H1 (cell line): Measurements from ENCODE around the gene UBQLN1. TPM values are rescaled to one million over a fixed set of nuclear protein-coding genes. Genes with fewer than 3 reads are reported as not detected.

Experiments
- CTCF ChIA-PET: fragments of 300-600 bp; sonication (Branson Sonifier 250); formaldehyde crosslinking; loops from one replicate; lab custom pipeline; 2021; ENCODE audit not compliant: partially characterized antibody; lab: Charles Lee
- POLR2A ChIA-PET: fragments of 300-600 bp; sonication (Branson Sonifier 250); formaldehyde crosslinking; loops from one replicate; lab custom pipeline; 2021; ENCODE audit warnings: inconsistent platforms; ENCODE audit not compliant: partially characterized antibody; lab: Charles Lee
- DNase-seq, 2 experiments: peaks; one replicate each; pipeline versions ENCODE4 v3.0.0 to v3.0.0-alpha.2; 2010 to 2022; ENCODE audit warnings: low spot score in 2 of 2, low read depth in 1 of 2, mixed read lengths in 1 of 2
- FAIRE-seq: peaks from 2 replicates; lab custom pipeline; 2011; peaks lifted over from hg19 to GRCh38; lab: Jason Lieb, UNC
- H2AFZ ChIP-seq: 2 replicates; pipeline ENCODE4 v1.8.1; 2012; ENCODE audit warnings: low read length, inconsistent platforms
- H2AK5ac ChIP-seq: 2 replicates; pipeline ENCODE4 v1.6.1; 2013; ENCODE audit warnings: low read depth, low read length
- H2BK120ac ChIP-seq: replicated peaks from 2 replicates; pipeline ENCODE3; 2013; ENCODE audit warnings: low read depth, low read length, inconsistent platforms
- H2BK12ac ChIP-seq: 2 replicates; pipeline ENCODE4 v1.6.1; 2013; ENCODE audit warnings: low read depth, low read length
- H2BK15ac ChIP-seq: 2 replicates; pipeline ENCODE4 v1.6.1; 2013; ENCODE audit warnings: low read length
- H2BK20ac ChIP-seq: 2 replicates; pipeline ENCODE4 v1.6.1; 2013; ENCODE audit warnings: low read length
- H2BK5ac ChIP-seq: 2 replicates; pipeline ENCODE4 v1.6.1; 2013; ENCODE audit warnings: low read depth, low read length
- H3K14ac ChIP-seq: 2 replicates; pipeline ENCODE4 v1.6.1; 2013; ENCODE audit warnings: inconsistent platforms; ENCODE audit not compliant: insufficient read length
- H3K18ac ChIP-seq: 2 replicates; pipeline ENCODE4 v1.6.1; 2013; ENCODE audit warnings: low read length; ENCODE audit errors: extremely low read depth
- H3K23ac ChIP-seq: 2 replicates; pipeline ENCODE4 v1.6.1; 2013; ENCODE audit warnings: inconsistent platforms; ENCODE audit not compliant: insufficient read length
- H3K23me2 ChIP-seq: 2 replicates; pipeline ENCODE4 v1.6.1; 2013; ENCODE audit warnings: low read depth, low read length
- H3K27ac ChIP-seq: 2 replicates; pipeline ENCODE4 v1.6.1; 2011; ENCODE audit warnings: low read depth, low read length, inconsistent platforms
- H3K27me3 ChIP-seq, 4 experiments: replicated peaks in 1 of 4; 1 replicate in 1 of 4; 2 replicates in 3 of 4; pipeline versions ENCODE4 v1.6.1 to v1.8.1; 2011 to 2013; ENCODE audit warnings: low read length in 3 of 4, mild to moderate bottlenecking in 3 of 4, inconsistent platforms in 2 of 4, mixed read lengths in 2 of 4, moderate library complexity in 1 of 4; ENCODE audit not compliant: control insufficient read depth in 3 of 4, insufficient read depth in 3 of 4; ENCODE audit errors: extremely low read depth in 1 of 4
- H3K36me3 ChIP-seq, 4 experiments: 2 replicates each; pipeline versions ENCODE4 v1.6.1 to v1.8.1; 2011 to 2013; ENCODE audit warnings: mild to moderate bottlenecking in 4 of 4, low read length in 3 of 4, moderate library complexity in 2 of 4, control low read depth in 1 of 4, inconsistent platforms in 1 of 4; ENCODE audit not compliant: insufficient read depth in 4 of 4, control insufficient read depth in 2 of 4
- H3K4ac ChIP-seq: replicated peaks from 2 replicates; pipeline ENCODE3; 2013; ENCODE audit warnings: low read length, low read depth, mixed read lengths, inconsistent platforms; ENCODE audit not compliant: insufficient read length
- H3K4me1 ChIP-seq, 4 experiments: replicated peaks in 1 of 4; 1 replicate in 1 of 4; 2 replicates in 3 of 4; pipeline versions ENCODE4 v1.6.1 to v1.8.1; 2011 to 2013; ENCODE audit warnings: low read length in 3 of 4, inconsistent platforms in 2 of 4, mixed read lengths in 1 of 4; ENCODE audit not compliant: insufficient read depth in 4 of 4, control insufficient read depth in 3 of 4
- H3K4me2 ChIP-seq, 2 experiments: 2 replicates each; pipeline versions ENCODE4 v1.6.1 to v1.8.1; 2011 to 2013; ENCODE audit warnings: low read depth in 2 of 2, low read length in 2 of 2, control low read depth in 1 of 2, inconsistent platforms in 1 of 2, mild to moderate bottlenecking in 1 of 2; ENCODE audit not compliant: insufficient read depth in 1 of 2
- H3K4me3 ChIP-seq, 4 experiments: fragments of 200-600, 300-600 bp in 1 of 4; sonication (generic), shearing (Covaris generic), sonication (Bioruptor Twin) in 1 of 4; 2 replicates each; pipeline versions ENCODE4 v1.5.1 to v1.8.1; 2011 to 2016; ENCODE audit warnings: low read length in 4 of 4, low read depth in 3 of 4, control low read depth in 2 of 4, inconsistent platforms in 2 of 4, mild to moderate bottlenecking in 2 of 4, mixed read lengths in 1 of 4, moderate library complexity in 1 of 4; ENCODE audit not compliant: insufficient read depth in 2 of 4; ENCODE audit errors: extremely low read depth in 1 of 4
- H3K56ac ChIP-seq: replicated peaks from 2 replicates; pipeline ENCODE3; 2013; ENCODE audit warnings: low read depth, mild to moderate bottlenecking, mixed read lengths, low read length, inconsistent platforms; ENCODE audit not compliant: insufficient read length
- H3K79me1 ChIP-seq: 2 replicates; pipeline ENCODE4 v1.6.1; 2013; ENCODE audit warnings: low read depth, low read length, control low read depth
- H3K79me2 ChIP-seq, 2 experiments: 2 replicates each; pipeline versions ENCODE4 v1.6.1 to v1.8.1; 2012 to 2013; ENCODE audit warnings: low read length in 2 of 2, mild to moderate bottlenecking in 2 of 2, inconsistent platforms in 1 of 2; ENCODE audit not compliant: insufficient read depth in 2 of 2, control insufficient read depth in 1 of 2
- H3K9ac ChIP-seq, 4 experiments: replicated peaks in 1 of 4; 1 replicate in 1 of 4; 2 replicates in 3 of 4; pipeline versions ENCODE4 v1.6.1 to v1.8.1; 2011 to 2013; ENCODE audit warnings: low read depth in 3 of 4, low read length in 3 of 4, control low read depth in 2 of 4, mild to moderate bottlenecking in 2 of 4, moderate library complexity in 2 of 4, inconsistent platforms in 1 of 4; ENCODE audit errors: extremely low read depth in 1 of 4
- H3K9me3 ChIP-seq, 2 experiments: 2 replicates each; pipeline versions ENCODE4 v1.6.1 to v1.8.1; 2012 to 2013; ENCODE audit warnings: mild to moderate bottlenecking in 2 of 2, moderate library complexity in 2 of 2, control low read depth in 1 of 2, inconsistent platforms in 1 of 2, low read depth in 1 of 2, low read length in 1 of 2, mixed read lengths in 1 of 2; ENCODE audit not compliant: insufficient read depth in 2 of 2
- H4K20me1 ChIP-seq, 2 experiments: replicated peaks in 1 of 2; 2 replicates each; pipeline versions ENCODE3 to v1.8.1; 2011 to 2013; ENCODE audit warnings: inconsistent platforms in 2 of 2, low read length in 2 of 2, mild to moderate bottlenecking in 1 of 2; ENCODE audit not compliant: insufficient read depth in 2 of 2, control insufficient read depth in 1 of 2
- H4K5ac ChIP-seq: 2 replicates; pipeline ENCODE4 v1.6.1; 2013; ENCODE audit warnings: low read length, low read depth, mixed read lengths, inconsistent platforms; ENCODE audit not compliant: insufficient read length
- H4K8ac ChIP-seq: 2 replicates; pipeline ENCODE4 v1.8.0; 2013; ENCODE audit warnings: mild to moderate bottlenecking, moderate library complexity, low read length, inconsistent platforms; ENCODE audit not compliant: insufficient read depth; ENCODE audit errors: extremely low read depth
- H4K91ac ChIP-seq: replicated peaks from 2 replicates; pipeline ENCODE3; 2013; ENCODE audit warnings: low read length, mixed read lengths, inconsistent platforms; ENCODE audit not compliant: insufficient read length
- BACH1 ChIP-seq: IDR thresholded peaks from 2 replicates; pipeline ENCODE4 v1.6.1; 2012; ENCODE audit warnings: low read length, improper control_type of control experiment
- CHD2 ChIP-seq: IDR thresholded peaks from 2 replicates; pipeline ENCODE4 v1.6.1; 2012; ENCODE audit warnings: low read length, improper control_type of control experiment
- CREB1 ChIP-seq: IDR thresholded peaks from 2 replicates; pipeline ENCODE4 v1.6.1; 2012; ENCODE audit warnings: inconsistent platforms
- E2F6 ChIP-seq: IDR thresholded peaks from 2 replicates; pipeline ENCODE4 v1.6.1; 2012; ENCODE audit warnings: inconsistent platforms
- EZH2 ChIP-seq: fragments of 200-600 bp; sonication (generic); IDR thresholded peaks from 2 replicates; pipeline ENCODE4 v1.7.1; 2012; ENCODE audit warnings: low read depth, mild to moderate bottlenecking, moderate library complexity, low read length, inconsistent platforms; ENCODE audit not compliant: severe bottlenecking
- FOSL1 ChIP-seq: IDR thresholded peaks from 2 replicates; pipeline ENCODE4 v1.6.1; 2011; ENCODE audit warnings: mild to moderate bottlenecking, low read depth, low read length, moderate library complexity; ENCODE audit not compliant: insufficient read depth
- KDM5A ChIP-seq: fragments of 200-600 bp; IDR thresholded peaks from 2 replicates; pipeline ENCODE4 v1.7.1; 2012; ENCODE audit warnings: mild to moderate bottlenecking, low read length, inconsistent platforms, mixed read lengths
- POLR2A ChIP-seq, 2 experiments: IDR thresholded peaks; 1 replicate in 1 of 2; 2 replicates in 1 of 2; pipeline ENCODE4 v1.6.1; 2011; ENCODE audit warnings: low read depth in 2 of 2, low read length in 2 of 2, mild to moderate bottlenecking in 2 of 2; ENCODE audit errors: control extremely low read depth in 1 of 2
- POU5F1 ChIP-seq: IDR thresholded peaks from 2 replicates; pipeline ENCODE4 v1.6.1; 2011; ENCODE audit warnings: low read depth, mild to moderate bottlenecking, low read length, moderate library complexity
- RAD21 ChIP-seq, 2 experiments: IDR thresholded peaks in 1 of 2; conservative IDR thresholded peaks in 1 of 2; 2 replicates each; pipeline ENCODE4 v1.6.1; 2011; ENCODE audit warnings: low read depth in 2 of 2, low read length in 2 of 2, improper control_type of control experiment in 1 of 2, inconsistent platforms in 1 of 2, mild to moderate bottlenecking in 1 of 2, moderate library complexity in 1 of 2
- RBBP5 ChIP-seq: IDR thresholded peaks from 2 replicates; pipeline ENCODE4 v1.7.1; 2012; ENCODE audit warnings: low read depth, mild to moderate bottlenecking, inconsistent platforms, low read length, moderate library complexity, borderline replicate concordance
- RNF2 ChIP-seq: fragments of 200-900, 300-1000 bp; sonication (generic); IDR thresholded peaks from 2 replicates; pipeline ENCODE4 v1.7.1; 2016; ENCODE audit warnings: borderline replicate concordance, low read depth, mild to moderate bottlenecking, antibody characterized with exemption, low read length; ENCODE audit not compliant: poor library complexity, severe bottlenecking; ENCODE audit errors: missing control alignments
- TCF12 ChIP-seq: IDR thresholded peaks from 2 replicates; pipeline ENCODE4 v1.6.1; 2011; ENCODE audit warnings: low read depth, mild to moderate bottlenecking, low read length
- WGBS, 2 experiments: shearing (Covaris generic) in 1 of 2; methylation state at CpG; one replicate each; pipeline versions ENCODE4 v1.1.6 to v1.1.7; 2013 to 2015; ENCODE audit warnings: low lambda C conversion rate in 2 of 2, mixed read lengths in 2 of 2, inconsistent platforms in 1 of 2, low coverage in 1 of 2, missing lambda C conversion rate in 1 of 2; ENCODE audit not compliant: insufficient replicate concordance in 2 of 2, insufficient coverage in 1 of 2, insufficient read length in 1 of 2; ENCODE audit errors: extremely low coverage in 1 of 2, missing lambda C conversion rate in 1 of 2; 5-methylcytosine and 5-hydroxymethylcytosine counted together
- polyA plus RNA-seq, 7 experiments: library from polyadenylated mRNA; depleted of rRNA in 3 of 7; stranded (reverse) in 5 of 7; unstranded in 2 of 7; fragments of >200 nt in 5 of 7; fragments of 200-250 nt in 2 of 7; gene quantifications; 1 replicate in 5 of 7; 2 replicates in 1 of 7; 4 replicates in 1 of 7; pipeline versions ENCODE4 v1.2.1 to v1.2.3, GENCODE V29; 2011 to 2013; ENCODE audit warnings: missing spikeins in 2 of 7, mixed read lengths in 2 of 7
- total RNA-seq: library from RNA; stranded (reverse); fragmentation: NEBNext Ultra II Directional; extraction: Animal tissue kit (Norgen Biotek cat#: 25700); gene quantifications from 2 replicates; pipeline ENCODE4 v1.2.1, GENCODE V29; 2021

Gene UBQLN1
- total and polyA plus RNA-seq, 2 of the 8 experiments (the other 6 are each of a cell fraction or from before 2014, with no cell fraction given): 62.4 to 105 TPM

GRCh38 chr9:83701769-83702168 lies 6.0 kb downstream of the UBQLN1 start:
- Histone ChIP-seq H3K18ac (no peak overlapping the region), H3K27me3 (no peaks in the 10 kb centered on the region), H3K4me1 (peaks cover 0 to 2% (median 0%) of the 10 kb centered on the region in 4 experiments; a peak in 1 of 7 replicates), H2BK5ac (no peak overlapping the region), H4K20me1 (peaks cover 5 to 11% of the 10 kb centered on the region in 2 experiments), H2BK15ac (no peak overlapping the region), H4K8ac (no peak overlapping the region), H2AFZ (no peak overlapping the region), H2BK12ac (no peak overlapping the region), H3K9ac (no peak overlapping the region), H4K91ac (no peak overlapping the region), H2BK120ac (no peak overlapping the region), H3K9me3 (peaks cover 0 to 2% of the 10 kb centered on the region in 2 experiments; a peak in 1 of 4 replicates), H3K4me3 (no peak overlapping the region), H3K23ac (no peak overlapping the region), H4K5ac (no peak overlapping the region), H3K56ac (no peak overlapping the region), H3K23me2 (no peaks in the 10 kb centered on the region), H3K14ac (no peak overlapping the region), H3K27ac (no peak overlapping the region), H3K79me2 (peaks cover 52 to 100% of the 10 kb centered on the region in 2 experiments), H3K79me1 (no peaks in the 10 kb centered on the region), H3K36me3 (no peaks in the 10 kb centered on the region; a peak in 1 of 8 replicates), H2AK5ac (no peak overlapping the region; the same call in 1 of the 2 replicates), H3K4me2 (0 out of 4 replicates have a peak overlapping the region, but pooled peaks of 1 of the 2 experiments have one; percentile 12), H3K4ac (no peak overlapping the region), H2BK20ac (no peak overlapping the region)
- ChIA-PET POLR2A (interaction anchor here (1.4 kb wide), 1 partner anchor 10 kb away, joined by 3 read pairs; no protein-coding TSS in a partner anchor), CTCF (interaction anchor here (1.1 kb wide), 1 partner anchor 10 kb away, joined by 4 read pairs; no protein-coding TSS in a partner anchor)
- 80% methylated on average over 6 of the region's 6 CpGs; no CpG with 5 or more reads in 1 of the 2 experiments for WGBS, 2 experiments
- no peak for DNase-seq
- FAIRE-seq: no peak
- no peak for TF ChIP-seq KDM5A
- TF ChIP-seq POLR2A (IDR thresholded peaks at IDR 0.05; ENCODE audit: control extremely low read depth in 1 of 2, low read depth in 2 of 2, low read length in 2 of 2): no peak
- no peak for TF ChIP-seq TCF12
- TF ChIP-seq RBBP5: no peak
- TF ChIP-seq POU5F1: no peak
- TF ChIP-seq RAD21 (IDR thresholded peaks at IDR 0.05 in 1 of 2, conservative IDR thresholded peaks at IDR 0.05 in 1 of 2; ENCODE audit: low read depth in 2 of 2, low read length in 2 of 2): no peak
- TF ChIP-seq E2F6: no peak
- no peak for TF ChIP-seq BACH1
- TF ChIP-seq CHD2: no peak
- no peak for TF ChIP-seq EZH2
- TF ChIP-seq CREB1: no peak
- no peak for TF ChIP-seq FOSL1
- TF ChIP-seq RNF2: no peak
